Transverse colon (tissue), 4 donors: ENCODE measurements around the gene CHST13. TPM values are rescaled to one million over a fixed set of nuclear protein-coding genes. Genes with fewer than 3 reads are reported as not detected.

Experiments
- DNase-seq: peaks from one replicate; pipeline ENCODE4 v3.0.0-alpha.2; 2019
- H3K27ac ChIP-seq, 4 donors: fragments of 200-600 bp; sonication (generic); 2 replicates each; pipeline ENCODE4 v1.5.1; 2016 to 2018; ENCODE audit warnings: inconsistent platforms in 4 of 4
- H3K27me3 ChIP-seq: fragments of 200-600 bp; sonication (generic); 2 replicates; pipeline ENCODE4 v1.5.1; 2017; ENCODE audit warnings: inconsistent platforms
- H3K36me3 ChIP-seq, 4 donors: fragments of 200-600 bp; sonication (generic); 2 replicates each; pipeline ENCODE4 v1.5.1; 2017 to 2019; ENCODE audit warnings: inconsistent platforms in 4 of 4
- H3K4me1 ChIP-seq, 4 donors: fragments of 200-600 bp; sonication (generic); 2 replicates each; pipeline ENCODE4 v1.5.1; 2017 to 2020; ENCODE audit warnings: inconsistent platforms in 4 of 4
- H3K4me3 ChIP-seq, 4 donors: fragments of 200-600 bp; sonication (generic); 1 replicate in 1 of 4; 2 replicates in 3 of 4; pipeline versions ENCODE4 v1.5.1 to v1.6.1; 2017 to 2019; ENCODE audit warnings: inconsistent platforms in 4 of 4
- H3K9me3 ChIP-seq, 2 donors: fragments of 200-600 bp; sonication (generic); 2 replicates each; pipeline ENCODE4 v1.5.1; 2017 to 2019; ENCODE audit warnings: inconsistent platforms in 2 of 2
- EP300 ChIP-seq: sonication (generic); formaldehyde crosslinking; IDR thresholded peaks from one replicate; pipeline ENCODE4 v1.6.1; 2017; ENCODE audit warnings: antibody characterized with exemption, low read depth
- POLR2A ChIP-seq: fragments of 450-650 bp; IDR thresholded peaks from one replicate; pipeline ENCODE4 v1.6.1; 2016; ENCODE audit warnings: antibody characterized with exemption, mild to moderate bottlenecking, moderate library complexity
- POLR2AphosphoS5 ChIP-seq, 3 donors: sonication (generic); formaldehyde crosslinking; IDR thresholded peaks; one replicate each; pipeline ENCODE4 v1.6.1; 2016; ENCODE audit warnings: antibody characterized with exemption in 3 of 3
- WGBS, 2 donors: methylation state at CpG; one replicate each; pipeline ENCODE4 v1.1.5; 2018; ENCODE audit warnings: low coverage in 1 of 2; 5-methylcytosine and 5-hydroxymethylcytosine counted together
- in situ Hi-C, 4 donors: fragments of 200-750 bp; cut with MboI; loops; one replicate each; pipeline versions ENCODE4 v1.15.0 to v1.15.1; 2017; ENCODE audit warnings: low sequenced_read_pairs in 3 of 4, low pct_ligation_motif_present in 1 of 4, low pct_unique_long_range_greater_than_20kb in 1 of 4
- intact Hi-C: fragments of 100-400 bp; cut with DNase I; formaldehyde crosslinking; loops from one replicate; pipeline ENCODE4 v1.15.1; 2023; ENCODE audit warnings: low total_unique reads
- total RNA-seq, 4 donors: library from RNA; depleted of rRNA; stranded (reverse); fragments of >200 nt; gene quantifications; one replicate each; pipeline ENCODE4 v1.1.0, GENCODE V29; 2016
- TF ChIP-seq, protein P1 (sequence below), 5 experiments: fragments of 200-600 bp in 3 of 5; fragments of 450-650 bp in 2 of 5; sonication (generic) in 3 of 5; IDR thresholded peaks; 1 replicate in 2 of 5; 2 replicates in 3 of 5; pipeline ENCODE4 v1.5.1; 2016 to 2017; ENCODE audit warnings: antibody characterized with exemption in 5 of 5, inconsistent platforms in 3 of 5, mild to moderate bottlenecking in 2 of 5, moderate library complexity in 1 of 5

Gene CHST13
- total RNA-seq, 4 donors from 2014 or later: 2.0 to 6.4 (median 4.9) TPM; not detected in 1

DNA sequence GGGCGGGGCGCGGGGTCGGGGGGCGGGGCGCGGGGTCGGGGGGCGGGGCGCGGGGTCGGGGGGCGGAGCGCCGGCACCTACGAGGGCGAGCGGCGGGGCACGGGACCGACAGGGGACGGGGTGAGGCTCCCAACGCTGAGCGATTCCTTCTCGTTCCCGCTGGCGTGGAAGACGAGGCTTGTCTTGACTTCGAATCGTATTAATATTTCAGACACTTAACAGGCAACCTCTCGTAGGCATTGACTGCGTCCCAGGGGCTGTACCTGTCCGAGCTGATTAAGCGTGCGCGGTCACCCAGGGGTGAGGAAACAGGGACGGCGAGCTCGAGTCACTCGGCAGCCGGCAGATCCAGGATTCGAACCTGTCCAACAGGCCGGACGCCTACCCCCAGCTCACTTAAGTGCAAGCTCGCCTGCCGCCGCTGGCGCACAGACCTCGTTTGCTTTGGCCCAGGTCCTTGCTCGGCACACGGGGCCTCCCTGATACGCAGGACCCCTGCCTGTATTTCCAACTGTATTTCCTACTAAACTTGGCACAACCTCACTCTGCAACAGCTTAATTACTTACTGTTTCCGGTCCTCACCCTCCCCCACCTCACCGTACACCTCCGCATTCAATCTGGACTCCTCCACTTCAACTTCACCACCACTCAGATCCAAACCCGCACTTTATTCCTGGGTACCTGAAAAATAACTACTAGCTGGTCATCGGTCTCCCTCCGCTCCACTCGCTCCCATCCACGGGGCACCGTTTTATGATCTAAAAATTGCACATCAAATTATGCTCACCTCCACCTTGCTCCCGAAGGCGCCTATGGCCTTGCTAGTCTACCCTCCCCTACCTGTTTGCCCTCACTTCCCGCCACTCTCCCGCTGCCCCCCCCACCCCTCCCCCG lies 47.5 kb upstream of the CHST13 start:
- in situ Hi-C loops: no loop called here
- H3K4me1 ChIP-seq: peaks cover 27 to 41% (median 36%) of the 10 kb centered on the region in 4 donors
- no peaks in the 10 kb centered on the region for H3K9me3 ChIP-seq
- peak overlapping the region; percentile 45 to 64 (median 60) for H3K4me3 ChIP-seq
- H3K27me3 ChIP-seq: no peaks in the 10 kb centered on the region
- WGBS, 2 donors: 13 to 36% methylated on average over 5 to 41 of the region's 66 CpGs
- intact Hi-C loops: no loop called here
- no peak for DNase-seq
- peaks cover 0 to 2% (median 0%) of the 10 kb centered on the region in 4 donors for H3K36me3 ChIP-seq
- H3K27ac ChIP-seq: peak overlapping the region; percentile 90 to 96 (median 91)
- TF ChIP-seq, protein P1, sequence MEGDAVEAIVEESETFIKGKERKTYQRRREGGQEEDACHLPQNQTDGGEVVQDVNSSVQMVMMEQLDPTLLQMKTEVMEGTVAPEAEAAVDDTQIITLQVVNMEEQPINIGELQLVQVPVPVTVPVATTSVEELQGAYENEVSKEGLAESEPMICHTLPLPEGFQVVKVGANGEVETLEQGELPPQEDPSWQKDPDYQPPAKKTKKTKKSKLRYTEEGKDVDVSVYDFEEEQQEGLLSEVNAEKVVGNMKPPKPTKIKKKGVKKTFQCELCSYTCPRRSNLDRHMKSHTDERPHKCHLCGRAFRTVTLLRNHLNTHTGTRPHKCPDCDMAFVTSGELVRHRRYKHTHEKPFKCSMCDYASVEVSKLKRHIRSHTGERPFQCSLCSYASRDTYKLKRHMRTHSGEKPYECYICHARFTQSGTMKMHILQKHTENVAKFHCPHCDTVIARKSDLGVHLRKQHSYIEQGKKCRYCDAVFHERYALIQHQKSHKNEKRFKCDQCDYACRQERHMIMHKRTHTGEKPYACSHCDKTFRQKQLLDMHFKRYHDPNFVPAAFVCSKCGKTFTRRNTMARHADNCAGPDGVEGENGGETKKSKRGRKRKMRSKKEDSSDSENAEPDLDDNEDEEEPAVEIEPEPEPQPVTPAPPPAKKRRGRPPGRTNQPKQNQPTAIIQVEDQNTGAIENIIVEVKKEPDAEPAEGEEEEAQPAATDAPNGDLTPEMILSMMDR (IDR thresholded peaks at IDR 0.05): peak in 1 of 5 experiments; percentile 16
- peak; percentile 80 for TF ChIP-seq POLR2A
- TF ChIP-seq POLR2AphosphoS5 (IDR thresholded peaks at IDR 0.05): peak; percentile 54 to 78 (median 74)
- no peak for TF ChIP-seq EP300

DNA sequence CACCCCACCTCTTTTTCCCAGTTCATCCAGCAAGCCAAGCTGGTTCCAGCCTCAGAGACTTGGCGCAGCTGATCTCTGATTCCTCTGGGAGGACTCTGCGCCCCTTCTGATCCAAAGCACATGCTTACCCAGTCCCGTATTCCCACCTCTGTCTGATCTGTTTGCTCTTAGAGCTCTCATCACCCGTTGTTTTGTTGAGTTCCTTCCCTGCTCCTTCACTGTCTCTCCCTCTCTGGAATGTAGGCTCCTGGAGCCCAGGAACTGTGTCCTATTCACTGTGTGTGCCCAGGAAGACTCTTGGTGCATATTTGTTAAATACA lies 46.9 kb upstream of the CHST13 start:
- in situ Hi-C loops: no loop called here
- H3K36me3 ChIP-seq: no peaks in the 10 kb centered on the region
- intact Hi-C loops: no loop called here
- peaks cover 24 to 36% (median 30%) of the 10 kb centered on the region in 4 donors for H3K4me1 ChIP-seq
- 55 to 60% methylated on average over 3 to 4 of the region's 4 CpGs for WGBS, 2 donors
- TF ChIP-seq, protein P1 (IDR thresholded peaks at IDR 0.05): no peak
- TF ChIP-seq POLR2A: no peak
- no peak for TF ChIP-seq POLR2AphosphoS5 (IDR thresholded peaks at IDR 0.05)
- no peak for TF ChIP-seq EP300
- peak overlapping the region; percentile 90 to 96 (median 91) for H3K27ac ChIP-seq
- H3K27me3 ChIP-seq: no peaks in the 10 kb centered on the region
- no peak for DNase-seq
- no peaks in the 10 kb centered on the region for H3K9me3 ChIP-seq
- H3K4me3 ChIP-seq: no peak overlapping the region

DNA sequence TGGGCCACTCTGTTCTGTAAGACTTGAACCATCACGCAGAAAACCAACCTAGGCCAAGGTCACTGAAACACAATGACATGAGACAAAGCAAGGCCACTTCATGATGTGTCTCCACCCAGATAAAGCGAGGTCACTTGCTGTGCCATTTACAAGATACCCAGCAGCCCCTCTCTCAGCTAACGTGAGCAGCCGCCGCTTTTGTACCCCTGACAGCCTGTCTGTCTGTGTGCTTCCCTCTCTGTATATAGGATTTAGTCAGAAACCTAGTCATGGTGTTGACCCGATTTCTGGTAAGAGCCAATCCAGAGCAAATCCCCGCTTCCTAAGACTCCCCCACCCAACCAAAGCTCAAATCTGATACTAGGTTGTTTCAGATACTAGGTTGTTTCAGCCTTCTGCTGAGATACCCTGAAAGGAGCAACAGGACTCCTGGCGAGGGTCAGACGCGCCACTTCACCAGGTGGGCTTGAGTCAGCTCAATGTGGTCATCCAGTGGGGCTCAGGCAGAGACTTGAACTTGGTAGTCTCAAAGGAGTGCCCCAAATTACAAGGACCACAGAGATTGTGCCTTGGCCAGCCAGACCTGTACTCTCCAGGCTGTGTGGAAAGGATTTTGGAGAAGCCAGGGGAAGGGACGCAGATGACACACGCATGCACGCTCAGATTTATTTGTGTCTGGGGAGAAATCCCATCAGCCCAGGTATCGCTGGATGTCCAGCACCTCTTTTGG lies 45.2 kb upstream of the CHST13 start:
- H3K27ac ChIP-seq: no peak overlapping the region
- H3K9me3 ChIP-seq: no peaks in the 10 kb centered on the region
- intact Hi-C loops (no loop called here), in situ Hi-C loops (no loop called here)
- DNase-seq: no peak
- TF ChIP-seq EP300 (no peak), POLR2AphosphoS5 (IDR thresholded peaks at IDR 0.05) (no peak), POLR2A (no peak)
- TF ChIP-seq, protein P1 (IDR thresholded peaks at IDR 0.05): no peak
- H3K27me3 ChIP-seq: no peaks in the 10 kb centered on the region
- H3K4me1 ChIP-seq: peaks cover 7 to 19% (median 13%) of the 10 kb centered on the region in 4 donors
- no peaks in the 10 kb centered on the region for H3K36me3 ChIP-seq
- H3K4me3 ChIP-seq: no peak overlapping the region
- WGBS, 2 donors: 97 to 100% methylated on average over 1 to 14 of the region's 14 CpGs

DNA sequence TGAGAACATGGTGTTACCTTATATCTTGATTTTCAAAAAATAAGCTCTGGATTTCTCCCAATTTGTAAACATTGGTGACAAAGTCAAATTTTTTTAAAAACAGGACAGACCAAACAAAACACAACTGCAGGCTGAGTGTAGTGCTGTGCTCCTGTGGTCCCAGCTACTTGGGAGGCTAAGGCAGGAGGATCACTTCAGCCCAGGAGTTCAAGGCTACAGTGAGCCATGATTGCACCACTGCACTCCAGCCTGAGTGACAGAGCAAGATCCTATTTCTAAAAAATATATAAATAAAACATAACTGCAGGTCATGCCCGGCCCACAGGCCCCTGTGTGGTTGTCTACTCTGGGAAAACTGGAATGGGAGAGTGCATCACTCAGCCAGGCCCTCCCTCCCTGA lies 44.3 kb upstream of the CHST13 start:
- H3K27ac ChIP-seq: no peak overlapping the region
- intact Hi-C loops: no loop called here
- no peaks in the 10 kb centered on the region for H3K27me3 ChIP-seq
- TF ChIP-seq EP300: no peak
- TF ChIP-seq, protein P1 (IDR thresholded peaks at IDR 0.05): no peak
- no peak for TF ChIP-seq POLR2AphosphoS5 (IDR thresholded peaks at IDR 0.05)
- TF ChIP-seq POLR2A: no peak
- 79% methylated on average over 1 of the region's 1 CpG; no CpG with 5 or more reads in 1 of the 2 donors for WGBS, 2 donors
- in situ Hi-C loops: no loop called here
- peaks cover under 1 to 10% (median 4%) of the 10 kb centered on the region in 4 donors for H3K4me1 ChIP-seq
- DNase-seq: no peak
- no peaks in the 10 kb centered on the region for H3K9me3 ChIP-seq
- no peaks in the 10 kb centered on the region for H3K36me3 ChIP-seq
- H3K4me3 ChIP-seq: no peak overlapping the region
